GM19455 (cell line): ENCODE data around the gene ADPRH.
A peak's percentile ranks its signal among the peaks of the same experiment; 100 is the strongest.

Source experiments
- ATAC-seq: cut with Tn5 transposase; IDR thresholded peaks from one replicate; pipeline ENCODE4 v1.9.1; 2021; ENCODE audit not compliant: unreplicated experiment

The ADPRH gene

DNA sequence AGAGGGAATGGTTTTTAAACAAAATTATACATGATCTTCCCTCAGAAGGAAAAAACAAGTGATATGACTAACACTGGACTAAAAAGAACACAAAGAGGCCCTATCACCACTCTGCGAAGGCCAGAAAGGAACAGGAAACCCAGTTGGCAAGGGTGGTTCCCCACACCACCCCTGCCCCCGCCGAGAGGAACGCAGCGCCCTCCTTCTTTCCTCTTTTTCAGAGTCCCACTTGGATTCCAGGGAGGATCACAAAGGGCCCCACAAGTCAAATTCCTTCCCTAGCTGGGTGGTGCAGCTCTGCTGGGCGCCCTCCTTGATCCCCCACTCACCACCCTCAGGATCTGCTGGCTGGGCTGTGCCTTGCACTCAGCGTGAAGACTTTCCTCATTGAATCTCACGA lies 48.2 kb downstream of the ADPRH start:
- ATAC-seq: no peak

- ATAC-seq: no peak
Observed at GRCh38 chr3:119628390-119628789, 49.1 kb downstream of the ADPRH start.

DNA sequence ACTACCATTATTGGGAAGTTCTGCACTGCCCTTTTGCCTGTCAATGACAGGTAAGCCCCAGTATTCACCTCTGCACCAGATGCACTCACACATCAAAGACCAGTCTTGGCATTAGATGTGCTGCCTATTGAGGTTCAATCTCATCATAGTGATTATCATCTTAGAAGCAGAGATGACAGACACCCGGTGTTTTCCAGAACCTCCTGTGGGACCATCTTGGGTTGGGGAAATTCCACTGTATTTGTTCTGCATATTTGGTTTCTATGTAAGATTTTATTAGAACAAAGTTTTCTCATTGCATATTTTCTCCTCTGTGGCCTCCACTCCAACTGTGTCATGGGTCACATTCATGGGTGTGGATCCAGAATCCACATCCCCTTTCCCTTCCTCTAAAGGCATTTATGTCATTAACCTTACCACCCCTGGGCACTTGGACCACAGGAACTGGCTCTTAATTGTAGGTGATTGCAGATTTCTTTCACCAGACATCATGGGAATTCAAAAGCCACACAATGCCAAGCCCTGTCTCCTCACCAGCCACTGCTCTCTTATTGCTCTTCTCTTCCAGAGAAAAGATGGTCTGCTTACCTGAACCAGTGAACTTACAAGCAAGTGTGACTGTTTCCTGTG lies 49.6 kb downstream of the ADPRH start:
- ATAC-seq: no peak

GRCh38 chr3:119630128-119630879 lies 51.0 kb downstream of the ADPRH start:
- no peak for ATAC-seq

GRCh38 chr3:119630880-119631329 lies 51.6 kb downstream of the ADPRH start:
- no peak for ATAC-seq

DNA sequence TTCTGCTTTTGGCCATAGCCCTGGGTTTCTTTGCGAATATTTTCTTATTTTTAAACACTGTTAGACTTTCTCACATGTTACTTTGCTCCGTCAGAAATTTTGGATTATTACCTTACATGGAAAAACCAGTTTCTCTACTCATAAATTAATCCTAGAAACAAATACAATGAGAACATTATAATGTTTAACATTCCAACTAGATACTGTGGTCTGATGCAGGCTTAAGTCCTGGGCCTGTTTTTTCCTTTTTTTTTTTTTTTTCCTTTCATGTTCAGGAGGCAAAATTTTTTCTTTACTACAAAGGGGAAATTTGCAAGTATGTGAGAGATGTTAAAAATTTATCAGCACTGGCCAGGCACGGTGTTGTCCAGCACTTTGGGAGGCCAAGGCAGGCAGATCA lies 52.2 kb downstream of the ADPRH start:
- no peak for ATAC-seq

DNA sequence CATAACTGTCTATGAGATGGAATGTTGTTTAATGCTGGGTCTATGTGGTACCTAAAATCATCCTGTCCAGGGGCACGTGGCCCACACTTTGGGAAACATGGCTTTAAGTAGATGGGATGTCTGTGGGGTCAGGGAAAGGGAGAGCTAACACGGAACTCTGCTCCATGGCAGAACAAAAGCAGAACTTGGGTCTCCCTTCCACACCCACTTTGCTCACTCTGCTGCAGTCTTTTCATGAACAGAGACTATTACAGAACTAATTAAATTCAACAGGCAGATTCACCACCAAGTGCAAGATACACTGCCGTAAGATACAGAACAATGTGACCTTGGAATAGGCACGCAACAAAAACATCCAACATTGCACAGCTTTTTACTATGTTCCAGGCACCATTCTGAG lies 52.9 kb downstream of the ADPRH start:
- no peak for ATAC-seq

- no peak for ATAC-seq
Observed at GRCh38 chr3:119632829-119633228, 53.5 kb downstream of the ADPRH start.

DNA sequence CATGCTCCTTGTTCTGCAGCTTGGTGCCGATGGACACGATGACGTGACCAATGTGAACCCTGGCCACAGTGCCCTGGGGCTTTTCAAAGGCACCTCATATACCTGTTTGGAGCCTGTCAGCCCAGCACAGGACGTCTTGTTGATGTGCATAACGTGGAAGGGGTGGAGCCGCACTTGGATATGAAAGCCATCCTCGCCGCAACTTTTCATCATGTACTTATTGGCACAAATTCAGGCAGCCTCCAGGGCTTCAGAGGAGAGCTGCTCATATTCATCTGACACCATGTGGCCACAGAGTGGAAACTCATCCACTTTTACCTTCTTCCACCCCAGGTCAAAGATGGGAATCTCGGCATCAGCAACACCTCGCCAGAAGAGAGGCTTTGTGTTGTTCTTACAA lies 56.4 kb downstream of the ADPRH start:
- no peak for ATAC-seq

DNA sequence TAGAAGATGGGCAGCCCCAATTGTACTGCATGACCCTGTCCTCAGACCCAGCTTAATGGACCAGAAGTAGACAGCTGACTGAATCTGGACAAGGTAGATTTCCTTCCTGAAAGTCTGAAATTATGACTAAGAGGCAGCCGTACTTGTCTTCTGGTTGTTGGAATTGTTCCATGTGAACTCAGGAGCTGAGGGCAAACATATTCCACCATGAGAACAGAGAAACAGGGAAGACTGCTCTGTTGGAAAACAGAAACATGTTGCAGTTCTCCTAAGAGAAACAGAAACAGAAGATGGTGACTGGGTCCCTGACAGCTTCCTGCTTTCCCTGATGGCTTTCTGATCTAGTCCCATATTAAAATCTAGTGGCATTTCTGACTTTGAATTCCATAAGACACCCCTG lies 57.0 kb downstream of the ADPRH start:
- ATAC-seq: no peak

GRCh38 chr3:119636891-119637611 lies 57.8 kb downstream of the ADPRH start:
- ATAC-seq: no peak

DNA sequence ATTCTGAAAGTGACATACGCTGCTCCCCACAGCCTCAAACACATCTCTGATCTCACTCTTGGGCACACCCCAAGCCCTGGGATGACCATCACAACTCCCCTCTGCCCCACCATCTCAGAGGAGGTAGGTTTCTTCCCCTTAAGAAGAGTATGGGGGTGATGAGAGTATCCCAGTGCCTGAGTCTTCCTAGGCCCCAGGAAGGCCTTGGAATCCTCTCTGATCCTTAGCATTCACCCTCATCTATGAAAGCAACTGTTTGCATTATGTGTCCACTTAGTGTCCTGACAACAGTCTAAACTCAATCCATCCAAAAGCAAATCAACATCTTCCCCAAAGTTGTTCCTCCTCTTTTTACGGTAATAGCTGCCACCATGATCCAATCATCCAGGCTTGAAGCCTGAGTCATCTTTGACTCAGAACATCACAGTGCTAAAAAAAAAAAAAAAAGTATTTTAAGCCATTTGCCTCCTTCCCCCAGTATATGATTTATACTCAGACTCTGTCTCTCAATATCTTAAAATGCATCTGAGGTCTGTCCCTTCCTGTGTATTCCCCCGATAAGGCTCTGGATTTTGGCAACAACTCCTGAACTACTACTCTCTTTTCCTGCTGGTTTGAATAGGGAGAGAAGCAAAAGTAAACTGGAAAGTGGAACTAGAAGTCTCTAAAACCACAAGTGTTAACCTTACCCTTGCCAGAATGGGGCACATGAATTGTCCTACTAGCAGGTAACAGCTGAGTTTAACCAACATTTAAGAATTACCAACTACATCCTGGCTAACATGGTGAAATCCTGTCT lies 58.6 kb downstream of the ADPRH start:
- peak; percentile 42 for ATAC-seq
